GM21529 (cell line): ENCODE data around the gene GABRG3.
"Not testable (repeated sequence)": the region's sequence is repeated elsewhere in the genome, so short reads cannot be mapped to it uniquely, and the experiment has no call there.

Source experiments
- ATAC-seq: cut with Tn5 transposase; IDR thresholded peaks from one replicate; pipeline ENCODE4 v1.9.1; 2021; ENCODE audit not compliant: unreplicated experiment

GABRG3 gene

GRCh38 chr15:27172821-27173220 lies 201.8 kb downstream of the GABRG3 start:
- no peak for ATAC-seq

GRCh38 chr15:27175472-27176153 lies 204.6 kb downstream of the GABRG3 start:
- no peak for ATAC-seq

- no peak for ATAC-seq
These were observed 205.9 kb downstream of the GABRG3 start for GRCh38 chr15:27176785-27177406.

GRCh38 chr15:27179789-27180188 lies 208.8 kb downstream of the GABRG3 start:
- ATAC-seq = no peak

GRCh38 chr15:27182561-27183110 lies 211.7 kb downstream of the GABRG3 start:
- no peak for ATAC-seq

- ATAC-seq = no peak
These were observed 212.2 kb downstream of the GABRG3 start for GRCh38 chr15:27183201-27183600.

- not testable (repeated sequence) for ATAC-seq
These were observed 220.5 kb downstream of the GABRG3 start for GRCh38 chr15:27191515-27191914.

- ATAC-seq = no peak
These were observed 225.7 kb downstream of the GABRG3 start for GRCh38 chr15:27196691-27197090.

GRCh38 chr15:27201425-27201824 lies 230.4 kb downstream of the GABRG3 start:
- no peak for ATAC-seq

- ATAC-seq = no peak
These were observed 239.2 kb downstream of the GABRG3 start for GRCh38 chr15:27210176-27210575.

GRCh38 chr15:27214032-27214431 lies 243.1 kb downstream of the GABRG3 start:
- ATAC-seq = no peak

- no peak for ATAC-seq
These were observed 244.0 kb downstream of the GABRG3 start for GRCh38 chr15:27214961-27215360.

- no peak for ATAC-seq
These were observed 247.4 kb downstream of the GABRG3 start for GRCh38 chr15:27218426-27218825.

- no peak for ATAC-seq
These were observed 248.7 kb downstream of the GABRG3 start for GRCh38 chr15:27219636-27220035.

- ATAC-seq = no peak
These were observed 249.2 kb downstream of the GABRG3 start for GRCh38 chr15:27220199-27220598.

GRCh38 chr15:27222479-27222878 lies 251.5 kb downstream of the GABRG3 start:
- no peak for ATAC-seq

- ATAC-seq = no peak
These were observed 252.2 kb downstream of the GABRG3 start for GRCh38 chr15:27223179-27223578.

GRCh38 chr15:27231811-27232210 lies 260.8 kb downstream of the GABRG3 start:
- no peak for ATAC-seq

GRCh38 chr15:27232876-27233275 lies 261.9 kb downstream of the GABRG3 start:
- no peak for ATAC-seq

GRCh38 chr15:27234593-27234992 lies 263.6 kb downstream of the GABRG3 start:
- ATAC-seq = no peak

- ATAC-seq = no peak
These were observed 264.2 kb downstream of the GABRG3 start for GRCh38 chr15:27235161-27235560.

GRCh38 chr15:27235681-27236080 lies 264.7 kb downstream of the GABRG3 start:
- no peak for ATAC-seq
